ENCODE results near the gene THAP12.
"Not testable (repeated sequence)": the region's sequence is repeated elsewhere in the genome, so short reads cannot be mapped to it uniquely, and the experiment has no call there.

The THAP12 gene, protein sequence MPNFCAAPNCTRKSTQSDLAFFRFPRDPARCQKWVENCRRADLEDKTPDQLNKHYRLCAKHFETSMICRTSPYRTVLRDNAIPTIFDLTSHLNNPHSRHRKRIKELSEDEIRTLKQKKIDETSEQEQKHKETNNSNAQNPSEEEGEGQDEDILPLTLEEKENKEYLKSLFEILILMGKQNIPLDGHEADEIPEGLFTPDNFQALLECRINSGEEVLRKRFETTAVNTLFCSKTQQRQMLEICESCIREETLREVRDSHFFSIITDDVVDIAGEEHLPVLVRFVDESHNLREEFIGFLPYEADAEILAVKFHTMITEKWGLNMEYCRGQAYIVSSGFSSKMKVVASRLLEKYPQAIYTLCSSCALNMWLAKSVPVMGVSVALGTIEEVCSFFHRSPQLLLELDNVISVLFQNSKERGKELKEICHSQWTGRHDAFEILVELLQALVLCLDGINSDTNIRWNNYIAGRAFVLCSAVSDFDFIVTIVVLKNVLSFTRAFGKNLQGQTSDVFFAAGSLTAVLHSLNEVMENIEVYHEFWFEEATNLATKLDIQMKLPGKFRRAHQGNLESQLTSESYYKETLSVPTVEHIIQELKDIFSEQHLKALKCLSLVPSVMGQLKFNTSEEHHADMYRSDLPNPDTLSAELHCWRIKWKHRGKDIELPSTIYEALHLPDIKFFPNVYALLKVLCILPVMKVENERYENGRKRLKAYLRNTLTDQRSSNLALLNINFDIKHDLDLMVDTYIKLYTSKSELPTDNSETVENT

DNA sequence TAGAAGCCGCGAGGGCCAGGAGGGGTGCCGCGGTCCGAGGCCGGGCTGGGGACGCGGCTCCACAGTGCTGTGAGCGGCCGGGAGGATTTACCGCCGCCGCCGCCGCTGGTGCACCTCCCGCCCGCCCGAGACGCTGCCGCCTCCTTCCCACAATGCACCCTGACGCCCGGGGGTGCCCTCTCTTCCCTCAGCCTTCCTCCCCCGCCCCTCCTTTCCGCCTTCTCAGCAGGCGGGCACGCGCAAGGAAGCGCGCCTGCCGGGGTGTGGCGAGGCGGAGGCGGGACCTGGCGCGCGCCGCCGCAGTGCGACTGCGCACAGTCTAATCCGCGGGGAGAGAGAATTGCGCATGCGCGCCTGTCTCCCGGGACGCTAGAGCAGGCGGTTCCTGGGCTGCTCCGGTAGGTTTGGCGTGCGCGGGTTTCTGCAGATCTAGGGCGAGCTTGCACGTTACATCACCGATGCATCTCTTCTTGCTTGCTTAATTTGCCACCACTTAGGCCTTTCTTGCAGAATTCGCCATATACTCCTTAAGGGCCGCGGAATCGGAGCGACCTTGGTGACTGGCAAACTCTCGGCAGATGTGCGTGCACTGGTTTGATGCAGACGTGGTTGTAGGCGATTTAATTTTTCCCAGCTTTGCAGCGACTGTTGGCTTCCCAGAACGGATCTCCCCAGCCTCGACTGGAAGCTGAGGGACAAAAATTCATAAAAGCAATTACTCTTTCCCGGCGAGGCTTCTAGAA, at the start of gene THAP12, which contains the start of gene GVQW3:
TSS of gene THAP12 (minus strand) at position 156 of the 743 bp plus-strand sequence. CDS start 296 bp downstream, outside the sequence.
TSS of gene GVQW3 (plus strand) at position 347 of the 743 bp plus-strand sequence. CDS start 506 bp downstream, outside the sequence.
- DNase-seq = peak; percentile 78 to 99 (median 94)

DNA sequence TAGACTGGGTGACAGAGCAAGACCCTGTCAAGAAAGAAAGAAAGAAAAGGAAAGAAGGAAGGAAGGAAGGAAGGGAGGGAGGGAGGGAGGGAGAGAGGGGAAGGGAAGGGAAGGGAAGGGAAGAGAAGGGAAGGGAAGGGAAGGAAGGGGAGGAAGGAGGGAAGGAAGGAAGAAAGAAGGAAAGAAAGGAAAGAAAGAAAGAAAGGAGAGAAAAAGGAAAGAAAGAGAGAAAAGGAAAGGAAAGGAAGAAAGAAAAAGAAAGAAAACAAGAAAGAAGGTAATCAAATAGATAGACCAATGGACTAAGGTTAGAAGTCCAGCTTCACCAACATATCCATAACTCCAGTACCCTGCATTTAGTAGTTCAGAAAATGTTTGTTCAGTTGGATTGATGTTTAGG, 45.7 kb upstream of the THAP12 start:
- no peak for DNase-seq

DNA sequence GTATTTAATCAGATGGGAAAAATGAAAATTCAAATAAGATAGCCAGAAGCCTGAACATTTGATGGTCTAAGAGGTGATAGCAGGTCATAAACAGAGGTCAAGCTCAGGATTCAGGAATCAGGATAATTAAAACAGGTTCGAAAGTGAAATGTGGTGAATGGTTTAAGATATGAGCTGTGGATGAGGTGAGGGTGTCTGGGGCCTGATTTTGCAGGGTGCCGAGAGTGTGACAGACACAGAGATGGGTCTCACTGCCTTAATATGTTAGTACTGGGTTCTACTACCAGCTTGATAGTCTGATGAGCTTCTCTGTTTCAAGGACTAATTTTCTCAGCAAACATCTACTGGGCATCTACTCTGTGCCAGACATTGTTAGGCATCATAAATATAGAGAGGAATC, 44.0 kb upstream of the THAP12 start:
- DNase-seq = no peak

DNA sequence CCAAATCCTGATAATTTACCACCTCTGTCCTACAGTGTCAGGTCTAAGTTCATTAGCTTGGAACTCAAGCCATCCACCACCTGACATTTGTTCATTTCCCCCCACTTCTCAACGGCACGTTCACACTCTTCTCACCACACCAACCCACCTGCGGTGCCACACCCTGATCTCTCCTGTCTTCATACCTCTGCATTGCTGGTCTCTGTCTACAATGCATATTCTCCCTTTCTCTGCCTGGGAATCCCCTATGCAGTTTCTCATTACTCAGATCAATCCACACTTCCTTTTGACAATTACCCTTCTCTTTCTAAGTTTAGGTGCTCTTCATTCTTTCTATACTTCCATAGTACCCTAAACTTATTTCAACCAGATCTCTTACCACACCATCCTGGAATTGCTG, 43.4 kb upstream of the THAP12 start:
- DNase-seq = no peak

DNA sequence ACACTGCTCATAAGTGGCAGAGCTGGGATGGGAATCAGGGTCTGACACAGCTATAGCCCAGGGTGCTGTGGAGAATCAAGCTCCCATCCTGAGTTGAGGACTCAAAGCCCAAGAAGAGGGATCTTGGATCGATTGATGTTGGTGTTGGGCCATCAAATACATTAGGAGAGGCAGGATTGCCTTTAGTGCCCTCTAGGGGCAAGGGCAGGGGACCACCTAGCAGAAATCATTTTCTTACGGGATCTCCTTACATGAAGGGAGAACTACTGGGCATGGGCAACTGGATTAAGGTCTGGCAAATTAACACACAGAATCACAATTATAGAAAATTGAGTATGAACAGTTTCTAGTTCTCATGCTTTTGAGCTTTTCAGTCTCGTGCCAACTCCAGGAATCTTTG, 39.0 kb upstream of the THAP12 start:
- DNase-seq = no peak

DNA sequence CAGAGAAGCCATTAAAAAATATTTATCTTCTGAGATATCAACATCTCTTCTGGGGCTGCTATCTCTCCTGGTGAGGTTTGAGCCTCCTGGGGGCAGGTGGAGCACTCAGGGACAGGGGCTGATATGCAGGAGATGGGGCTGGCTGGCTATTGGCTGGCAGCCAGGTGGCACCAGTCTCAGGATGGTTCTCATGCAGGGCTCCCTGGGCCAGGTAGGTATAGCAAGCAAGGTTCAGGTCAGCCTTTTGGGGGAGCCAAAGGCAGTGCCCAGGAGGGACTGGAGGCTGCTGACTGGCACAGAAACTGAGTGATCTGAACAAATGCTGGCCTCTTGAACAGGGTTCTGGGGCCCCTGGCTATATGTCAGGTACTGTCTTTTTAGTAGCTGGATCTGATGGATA, 34.1 kb upstream of the THAP12 start:
- no peak for DNase-seq

DNA sequence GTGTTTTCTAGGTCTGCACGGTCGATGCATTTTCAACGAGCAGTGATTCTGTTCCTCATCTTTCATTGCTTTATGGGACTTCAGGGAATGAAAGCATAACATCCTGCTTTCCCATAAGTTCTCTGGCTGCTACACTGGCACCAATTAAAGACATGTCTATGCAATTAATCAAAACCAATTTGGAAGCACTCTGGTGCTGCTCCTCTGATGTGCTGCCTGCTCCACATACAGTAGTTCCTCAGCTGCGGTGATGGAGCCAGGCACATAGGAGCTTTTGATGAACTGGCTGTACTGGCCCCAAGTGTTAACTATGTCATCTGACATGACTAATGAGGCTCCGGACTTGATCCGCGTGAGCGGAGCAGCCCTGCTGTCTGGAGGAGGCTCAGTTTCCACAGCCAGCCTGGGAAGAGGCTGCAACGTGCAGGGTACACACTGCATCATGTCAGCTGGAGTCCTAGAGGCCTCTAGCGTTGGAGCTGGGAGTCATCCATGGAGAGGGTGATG, 30.0 kb upstream of the THAP12 start:
- DNase-seq = no peak

DNA sequence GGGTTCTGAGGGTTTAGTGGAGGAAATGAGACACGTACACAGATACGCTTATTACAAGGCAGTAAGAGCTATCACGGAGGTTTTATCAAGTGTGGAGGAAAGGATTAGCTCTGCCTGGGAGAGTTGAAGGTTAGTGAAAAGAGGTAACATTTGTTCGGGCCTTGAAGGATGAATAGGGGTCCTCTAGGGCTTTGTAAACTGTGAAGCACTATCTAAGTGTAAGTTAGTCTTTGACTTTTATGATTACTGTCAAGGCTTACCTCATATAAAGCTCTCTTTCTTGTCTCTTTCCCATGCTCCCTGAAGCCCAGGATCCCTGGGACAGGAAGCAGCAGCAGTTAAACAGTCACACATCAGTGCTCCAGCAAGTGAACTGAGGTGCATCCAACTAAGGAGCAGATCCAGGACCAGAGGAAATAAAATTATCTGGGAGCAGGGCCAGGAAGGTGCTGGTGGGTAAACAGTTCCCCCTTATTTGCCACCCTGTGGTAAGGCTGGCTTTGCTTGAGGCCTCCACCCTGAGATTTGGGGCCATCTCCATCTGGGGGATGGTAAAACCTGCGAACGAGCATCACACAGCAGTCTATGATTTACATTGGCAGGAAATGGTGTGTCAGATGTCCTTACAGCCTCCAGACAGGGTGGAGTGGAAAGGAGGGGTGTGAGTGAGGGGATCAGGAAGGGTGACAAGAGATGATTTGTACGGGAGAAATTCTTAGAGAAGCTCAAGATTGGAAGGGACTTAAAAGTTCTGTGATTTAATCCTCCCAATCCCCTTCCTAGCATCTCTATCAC, 27.4 kb upstream of the THAP12 start:
- DNase-seq = no peak

DNA sequence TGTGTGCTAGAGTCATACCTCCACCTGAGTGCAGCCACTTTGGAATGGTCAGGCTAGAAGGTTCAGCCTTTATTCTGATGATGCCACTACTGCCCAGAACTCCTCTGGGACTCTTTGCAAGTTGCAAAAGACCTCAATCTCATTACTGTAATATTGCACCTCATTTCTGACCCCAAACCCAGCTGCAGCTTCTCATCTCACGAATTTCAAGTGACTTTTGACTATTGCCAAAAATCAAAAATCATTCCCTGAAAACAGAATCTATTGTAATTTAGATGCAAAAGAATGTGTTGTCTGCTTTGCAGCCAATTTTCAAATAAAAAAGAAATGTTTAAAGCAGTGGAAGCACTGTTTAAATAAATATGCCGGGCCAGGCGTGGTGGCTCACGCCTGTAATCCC, 25.4 kb upstream of the THAP12 start:
- DNase-seq = no peak

DNA sequence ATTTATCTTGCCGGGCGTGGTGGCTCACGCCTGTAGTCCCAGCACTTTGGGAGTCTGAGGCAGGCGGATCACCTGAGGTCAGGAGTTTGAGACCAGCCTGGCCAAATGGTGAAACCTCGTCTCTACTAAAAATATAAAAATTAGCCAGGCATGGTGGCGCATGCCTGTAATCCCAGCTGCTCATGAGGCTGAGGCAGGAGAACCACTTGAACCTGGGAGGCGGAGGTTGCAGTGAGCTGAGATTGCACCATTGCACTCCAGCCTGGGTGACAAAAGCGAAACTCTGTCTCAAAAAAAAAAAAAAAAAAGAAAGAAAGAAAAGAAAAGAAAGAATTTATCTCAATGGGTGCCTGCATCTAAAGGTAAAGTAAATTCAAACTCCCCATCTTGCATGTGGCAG, 20.6 kb upstream of the THAP12 start:
- not testable (repeated sequence) for DNase-seq

DNA sequence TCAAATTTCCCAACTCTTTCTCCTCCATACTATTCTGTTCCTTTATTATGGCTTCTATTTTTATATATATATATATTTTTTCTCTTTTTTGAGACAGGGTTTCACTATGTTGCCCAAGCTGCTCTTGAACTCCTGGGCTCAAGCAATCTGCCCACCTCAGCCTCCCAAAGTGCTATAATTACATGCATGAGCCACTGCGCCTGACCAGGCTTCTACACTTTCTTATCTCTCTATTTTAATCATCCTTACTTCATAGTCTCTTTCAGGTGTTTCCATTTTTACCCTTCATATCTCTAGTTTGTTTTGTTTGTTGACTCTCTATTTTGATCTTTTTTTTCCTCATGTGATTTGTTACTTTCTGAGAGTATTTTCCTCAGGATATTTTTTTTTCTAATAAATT, 20.0 kb upstream of the THAP12 start:
- no peak for DNase-seq

DNA sequence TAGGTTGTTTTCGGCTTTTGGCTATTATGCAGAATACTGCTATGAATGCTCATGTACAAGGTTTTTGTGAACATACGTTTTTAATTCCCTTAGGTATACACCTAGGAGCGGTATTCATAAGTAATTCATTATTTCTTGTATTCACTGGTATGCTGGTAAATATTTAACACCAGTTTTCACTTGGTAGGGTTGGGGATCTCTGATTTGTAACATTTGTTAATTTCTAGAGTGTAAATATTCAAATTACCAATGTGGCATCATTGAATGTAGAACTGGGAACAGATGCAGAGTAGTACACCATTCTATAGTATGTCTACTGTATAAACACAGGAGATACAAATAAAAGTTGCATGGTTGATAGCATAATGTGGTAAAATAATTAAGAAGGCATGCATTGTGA, 16.5 kb upstream of the THAP12 start:
- DNase-seq = no peak

DNA sequence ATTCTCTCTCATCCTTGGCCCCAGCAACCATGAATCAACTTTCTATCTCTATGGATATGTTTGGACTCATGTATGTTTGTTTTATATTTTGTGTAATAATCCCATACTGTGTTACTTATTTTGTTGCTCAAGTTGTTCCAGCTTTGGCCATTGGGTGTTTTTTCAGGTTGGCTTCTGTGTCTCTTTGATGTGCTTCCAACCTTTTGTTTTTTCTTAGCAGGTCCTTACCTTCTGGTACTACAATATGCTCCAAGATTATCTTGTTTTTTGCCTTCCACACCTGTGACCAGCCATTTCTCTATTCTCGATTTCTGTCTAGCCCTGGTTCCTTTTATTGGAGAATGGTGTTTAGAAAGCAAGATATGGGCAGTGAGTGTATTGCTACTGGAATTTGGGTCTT, 14.4 kb upstream of the THAP12 start:
- no peak for DNase-seq

DNA sequence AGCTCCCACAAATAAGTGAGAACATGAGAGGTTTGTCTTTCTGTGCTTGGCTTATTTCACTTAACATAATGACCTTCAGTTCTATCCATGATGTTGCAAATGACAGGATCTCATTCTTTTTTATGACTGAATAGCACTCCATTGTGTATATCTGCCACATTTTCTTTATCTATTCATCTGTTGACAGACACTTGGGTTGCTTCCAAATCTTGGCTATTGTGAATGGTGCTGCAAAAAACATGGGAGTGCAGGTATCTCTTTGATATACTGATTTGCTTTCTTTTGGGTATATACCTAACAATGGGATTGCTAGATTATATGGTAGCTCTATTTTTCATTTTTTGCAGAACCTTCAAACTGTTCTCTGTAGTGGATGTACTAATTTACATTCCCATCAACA, 13.5 kb upstream of the THAP12 start:
- no peak for DNase-seq

DNA sequence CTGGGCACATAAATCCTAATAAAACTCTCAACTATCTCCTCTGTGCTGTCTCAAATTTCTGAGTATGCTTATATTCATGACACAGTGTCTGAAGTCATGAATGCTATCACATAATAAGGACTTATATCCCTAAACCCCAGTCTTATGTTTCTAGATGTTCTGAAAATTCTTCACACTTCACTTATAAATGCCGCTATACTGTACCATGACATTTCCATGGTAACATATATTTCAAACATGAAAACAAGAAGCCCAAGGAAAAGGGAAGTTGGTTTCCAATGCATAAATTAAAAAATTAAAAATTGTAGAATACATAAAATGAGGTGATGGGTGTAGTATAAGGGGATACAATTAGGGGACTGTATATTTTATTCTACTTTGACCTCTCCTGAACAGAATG, 11.9 kb upstream of the THAP12 start:
- no peak for DNase-seq

DNA sequence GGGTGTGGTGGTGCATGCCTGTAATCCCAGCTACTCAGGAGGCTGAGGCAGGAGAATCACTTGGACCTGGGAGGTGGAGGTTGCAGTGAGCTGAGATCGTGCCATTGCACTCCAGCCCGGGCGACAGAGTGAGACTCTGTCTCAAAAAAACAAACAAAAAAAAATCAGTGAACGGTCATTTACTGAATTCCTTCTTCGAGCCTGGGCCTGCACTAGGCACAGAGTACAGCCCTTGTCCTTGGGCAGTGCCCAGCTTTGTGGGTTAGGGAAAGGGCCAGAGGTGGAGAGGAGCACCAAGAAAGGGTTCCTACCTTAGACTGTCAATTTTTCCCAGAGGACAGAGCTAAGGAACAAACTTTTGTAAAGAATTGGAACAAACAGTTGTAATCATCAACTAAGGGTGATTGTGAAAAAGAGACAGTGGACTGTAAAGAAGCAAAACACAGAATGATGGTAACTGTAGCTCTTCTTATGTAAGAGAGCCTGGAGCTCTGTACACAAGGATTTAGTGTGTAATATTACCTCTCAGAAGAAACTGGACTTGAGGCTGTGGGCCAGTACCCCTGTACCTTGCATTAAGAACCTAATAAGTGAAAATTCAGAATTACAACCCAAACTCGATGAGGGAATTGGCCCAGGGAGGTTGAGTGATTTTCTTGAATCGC, 11.0 kb upstream of the THAP12 start:
- no peak for DNase-seq

DNA sequence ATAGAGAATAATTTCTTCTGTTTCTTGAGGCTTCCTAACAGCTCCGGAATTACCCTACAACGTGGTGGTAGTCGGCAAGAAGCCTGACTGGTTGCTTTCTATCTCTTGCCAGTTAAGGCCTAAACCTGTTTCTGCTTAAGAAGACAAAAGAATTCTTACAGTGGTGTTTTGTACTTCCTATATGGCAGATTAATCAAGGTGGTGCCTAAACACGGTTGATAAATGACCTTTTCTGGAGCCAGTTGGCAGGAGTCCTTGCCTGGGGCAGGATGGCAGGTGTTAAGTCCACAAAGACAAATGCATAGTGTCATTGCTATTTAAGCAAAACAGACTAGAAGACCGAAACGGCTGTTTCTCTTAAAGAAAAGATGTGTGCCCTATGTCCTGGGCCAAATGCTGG, 10.1 kb upstream of the THAP12 start:
- no peak for DNase-seq

DNA sequence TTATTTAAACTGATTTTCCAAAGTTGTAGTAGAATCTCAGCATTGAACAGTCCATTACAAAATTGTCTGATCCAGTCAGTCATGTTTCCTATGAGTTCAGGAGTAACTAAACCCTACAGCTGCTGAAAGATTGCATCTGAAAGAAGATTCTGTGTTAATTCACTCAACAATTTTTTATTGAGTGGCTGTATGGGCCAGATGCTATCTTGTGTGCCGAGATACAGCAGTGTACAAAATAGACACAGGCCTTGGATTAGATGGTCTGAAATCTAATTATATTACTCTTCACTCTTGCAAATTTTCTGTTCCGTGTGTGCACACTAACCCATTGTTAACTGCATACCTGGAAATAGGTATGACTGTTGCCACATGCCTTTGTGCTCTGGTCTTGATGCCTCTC, 7.5 kb upstream of the THAP12 start:
- no peak for DNase-seq

DNA sequence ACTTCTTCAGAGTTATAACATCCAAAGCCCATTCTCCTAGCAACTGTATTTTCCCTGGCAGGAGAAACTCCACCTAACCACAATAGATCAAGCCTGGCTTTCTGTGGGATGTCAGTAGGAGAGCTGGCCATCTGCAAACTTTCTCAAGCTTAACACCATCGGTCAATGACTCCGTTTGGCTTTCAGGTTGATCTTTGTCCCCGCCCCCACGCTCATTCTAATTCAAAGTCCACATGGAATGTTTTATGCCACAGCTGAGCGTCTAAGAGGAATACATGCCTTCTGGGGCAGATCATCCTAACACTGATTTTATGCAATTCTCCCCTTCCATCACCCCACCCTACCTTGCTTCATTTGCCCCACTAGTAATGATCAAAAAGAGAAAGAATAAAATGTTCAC, 5.0 kb upstream of the THAP12 start:
- DNase-seq = no peak

DNA sequence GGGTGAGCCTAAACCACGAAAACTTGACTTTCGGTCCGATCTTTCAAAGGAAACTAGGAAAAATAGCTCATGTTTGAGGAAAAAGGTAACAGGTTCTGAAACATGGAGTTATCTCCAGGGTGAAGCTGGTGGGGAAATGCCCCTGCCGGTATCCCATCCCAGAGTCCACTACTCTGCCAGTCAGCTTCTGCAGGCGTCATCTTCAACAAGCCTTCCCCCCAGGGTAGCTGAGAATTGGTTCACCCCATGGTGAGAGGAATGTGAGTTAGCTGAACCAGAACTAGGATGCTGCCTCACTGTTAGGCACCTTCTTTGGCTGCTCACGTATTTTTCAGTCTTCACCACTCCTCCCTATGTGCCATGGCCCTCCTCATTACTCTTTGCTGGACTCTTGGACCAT, 1.3 kb upstream of the THAP12 start:
- no peak for DNase-seq

All from amygdala (tissue), 56 donors.